Vagina (tissue), 2 donors: ENCODE results near the gene ZNF346. TPM values are rescaled to one million over a fixed set of nuclear protein-coding genes. Genes with fewer than 3 reads are reported as not detected.

Experiments
- DNase-seq, 2 donors: peaks; one replicate each; pipeline ENCODE4 v3.0.0-alpha.2; 2017; ENCODE audit errors: extremely low spot score in 2 of 2
- H3K27ac ChIP-seq: fragments of 200-600 bp; sonication (generic); one replicate; pipeline ENCODE4 v1.5.1; 2019
- H3K27me3 ChIP-seq: fragments of 200-600 bp; sonication (generic); one replicate; pipeline ENCODE4 v1.5.1; 2019
- H3K36me3 ChIP-seq, 2 donors: fragments of 200-600 bp; sonication (generic); one replicate each; pipeline ENCODE4 v1.5.1; 2017 to 2019
- H3K4me1 ChIP-seq: fragments of 200-600 bp; sonication (generic); one replicate; pipeline ENCODE4 v1.5.1; 2019
- H3K4me3 ChIP-seq, 2 donors: fragments of 200-600 bp; sonication (generic); 1 replicate in 1 of 2; 2 replicates in 1 of 2; pipeline ENCODE4 v1.5.1; 2016 to 2019
- H3K9me3 ChIP-seq: fragments of 200-600 bp; sonication (generic); one replicate; pipeline ENCODE4 v1.5.1; 2019
- POLR2A ChIP-seq, 2 donors: fragments of 450-650 bp; IDR thresholded peaks; one replicate each; pipeline ENCODE4 v1.6.1; 2017; ENCODE audit warnings: antibody characterized with exemption in 2 of 2, mild to moderate bottlenecking in 2 of 2, moderate library complexity in 2 of 2
- POLR2AphosphoS5 ChIP-seq, 2 donors: sonication (generic); formaldehyde crosslinking; IDR thresholded peaks; one replicate each; pipeline ENCODE4 v1.9.0; 2017; ENCODE audit warnings: antibody characterized with exemption in 2 of 2, mild to moderate bottlenecking in 2 of 2, low read depth in 1 of 2; ENCODE audit not compliant: insufficient read depth in 1 of 2
- intact Hi-C: fragments of 100-400 bp; cut with DNase I; formaldehyde crosslinking; loops from one replicate; pipeline ENCODE4 v1.15.1; 2023
- total RNA-seq: library from RNA; depleted of rRNA; stranded (reverse); fragments of >200 nt; gene quantifications from one replicate; pipeline ENCODE4 v1.2.3, GENCODE V29; 2016
- TF ChIP-seq, protein P1 (sequence below), 3 experiments: fragments of 450-650 bp in 2 of 3; fragments of 200-600 bp in 1 of 3; sonication (generic) in 1 of 3; IDR thresholded peaks; one replicate each; pipeline ENCODE4 v1.5.1; 2017 to 2019; ENCODE audit warnings: antibody characterized with exemption in 3 of 3, mild to moderate bottlenecking in 2 of 3, moderate library complexity in 2 of 3

ZNF346 gene
- total RNA-seq, 1 donor from 2014 or later, result 52.1 TPM

- TF ChIP-seq POLR2AphosphoS5 (IDR thresholded peaks at IDR 0.05; ENCODE audit: insufficient read depth in 1 of 2, low read depth in 1 of 2), result peak; percentile 68 to 82
- TF ChIP-seq, protein P1, sequence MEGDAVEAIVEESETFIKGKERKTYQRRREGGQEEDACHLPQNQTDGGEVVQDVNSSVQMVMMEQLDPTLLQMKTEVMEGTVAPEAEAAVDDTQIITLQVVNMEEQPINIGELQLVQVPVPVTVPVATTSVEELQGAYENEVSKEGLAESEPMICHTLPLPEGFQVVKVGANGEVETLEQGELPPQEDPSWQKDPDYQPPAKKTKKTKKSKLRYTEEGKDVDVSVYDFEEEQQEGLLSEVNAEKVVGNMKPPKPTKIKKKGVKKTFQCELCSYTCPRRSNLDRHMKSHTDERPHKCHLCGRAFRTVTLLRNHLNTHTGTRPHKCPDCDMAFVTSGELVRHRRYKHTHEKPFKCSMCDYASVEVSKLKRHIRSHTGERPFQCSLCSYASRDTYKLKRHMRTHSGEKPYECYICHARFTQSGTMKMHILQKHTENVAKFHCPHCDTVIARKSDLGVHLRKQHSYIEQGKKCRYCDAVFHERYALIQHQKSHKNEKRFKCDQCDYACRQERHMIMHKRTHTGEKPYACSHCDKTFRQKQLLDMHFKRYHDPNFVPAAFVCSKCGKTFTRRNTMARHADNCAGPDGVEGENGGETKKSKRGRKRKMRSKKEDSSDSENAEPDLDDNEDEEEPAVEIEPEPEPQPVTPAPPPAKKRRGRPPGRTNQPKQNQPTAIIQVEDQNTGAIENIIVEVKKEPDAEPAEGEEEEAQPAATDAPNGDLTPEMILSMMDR (IDR thresholded peaks at IDR 0.05), result peak in 1 of 3 experiments; percentile 34
- TF ChIP-seq POLR2A (IDR thresholded peaks at IDR 0.05), result no peak
- DNase-seq, result no peak
- peaks cover 12% of the 10 kb centered on the region for H3K4me1 ChIP-seq
- intact Hi-C loops, result loop anchor here (10.0 kb wide), 1 partner anchor 188 kb away; the partner anchor contains the start of genes PRELID1 and RAB24
- no peaks in the 10 kb centered on the region for H3K36me3 ChIP-seq
- H3K27me3 ChIP-seq, result no peaks in the 10 kb centered on the region
- peak overlapping the region; percentile 28 to 34 for H3K4me3 ChIP-seq
- H3K27ac ChIP-seq, result peak overlapping the region; percentile 31
- H3K9me3 ChIP-seq, result no peaks in the 10 kb centered on the region
Observed at GRCh38 chr5:177116631-177117373, 94.3 kb downstream of the ZNF346 start.

DNA sequence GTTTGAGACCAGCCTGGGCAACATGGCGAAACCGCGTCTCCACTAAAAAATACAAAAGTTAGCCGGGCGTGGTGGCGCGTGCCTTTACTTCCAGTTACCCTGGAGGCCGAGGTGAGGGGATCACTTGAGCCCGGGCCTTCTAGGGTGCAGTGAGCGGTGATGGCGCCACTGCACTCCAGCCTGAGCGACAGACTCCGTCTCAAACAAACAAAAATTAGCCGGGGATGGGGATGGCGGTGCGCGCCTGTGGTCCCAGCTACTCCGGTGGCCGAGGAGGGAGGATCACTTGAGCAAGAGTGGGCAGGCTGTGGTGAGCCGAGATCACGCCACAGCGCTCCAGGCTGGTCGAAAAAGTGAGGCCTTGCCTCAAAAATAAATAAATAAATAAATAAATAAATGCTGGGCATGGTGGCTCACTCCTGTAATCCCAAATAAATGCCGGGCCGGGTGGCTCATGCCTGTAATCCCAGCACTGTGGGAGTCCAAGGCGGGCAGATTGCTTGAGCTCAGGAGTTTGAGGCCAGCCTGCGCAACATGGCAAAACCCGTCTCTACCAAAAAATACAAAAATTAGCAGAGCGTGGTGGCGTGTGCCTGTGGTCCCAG is 95.0 kb downstream of the ZNF346 start:
- H3K4me3 ChIP-seq, result peak overlapping the region in 1 of 2 donors; percentile 28
- TF ChIP-seq POLR2A (IDR thresholded peaks at IDR 0.05) (no peak), POLR2AphosphoS5 (IDR thresholded peaks at IDR 0.05; ENCODE audit: insufficient read depth in 1 of 2, low read depth in 1 of 2) (no peak)
- TF ChIP-seq, protein P1 (IDR thresholded peaks at IDR 0.05), result no peak
- no peak overlapping the region for H3K27ac ChIP-seq
- peaks cover 12% of the 10 kb centered on the region for H3K4me1 ChIP-seq
- H3K9me3 ChIP-seq, result no peaks in the 10 kb centered on the region
- no peak for DNase-seq
- intact Hi-C loops, result loop anchor here (10.0 kb wide), 1 partner anchor 187 kb away; the partner anchor contains the start of genes PRELID1 and RAB24
- H3K36me3 ChIP-seq, result no peaks in the 10 kb centered on the region
- H3K27me3 ChIP-seq, result no peaks in the 10 kb centered on the region

GRCh38 chr5:177122566-177122965 is 100.1 kb downstream of the ZNF346 start:
- no peak for DNase-seq
- Histone ChIP-seq H3K4me1 (no peaks in the 10 kb centered on the region), H3K9me3 (no peaks in the 10 kb centered on the region), H3K27ac (no peak overlapping the region), H3K27me3 (no peaks in the 10 kb centered on the region), H3K4me3 (no peak overlapping the region), H3K36me3 (no peaks in the 10 kb centered on the region)
- intact Hi-C loops, result no loop called here
- TF ChIP-seq POLR2AphosphoS5 (IDR thresholded peaks at IDR 0.05; ENCODE audit: insufficient read depth in 1 of 2, low read depth in 1 of 2) (no peak), POLR2A (IDR thresholded peaks at IDR 0.05) (no peak)
- TF ChIP-seq, protein P1 (IDR thresholded peaks at IDR 0.05), result no peak

- no peak overlapping the region for H3K27ac ChIP-seq
Observed at GRCh38 chr5:177123789-177124485, 101.4 kb downstream of the ZNF346 start.

More at GRCh38 chr5:177123789-177124485, 101.4 kb downstream of the ZNF346 start:
- Histone ChIP-seq H3K36me3 (no peaks in the 10 kb centered on the region), H3K4me3 (no peak overlapping the region), H3K9me3 (no peaks in the 10 kb centered on the region), H3K4me1 (no peaks in the 10 kb centered on the region), H3K27me3 (no peaks in the 10 kb centered on the region)
- DNase-seq, result no peak
- TF ChIP-seq, protein P1 (IDR thresholded peaks at IDR 0.05), result no peak
- TF ChIP-seq POLR2A (IDR thresholded peaks at IDR 0.05) (no peak), POLR2AphosphoS5 (IDR thresholded peaks at IDR 0.05; ENCODE audit: insufficient read depth in 1 of 2, low read depth in 1 of 2) (no peak)
- intact Hi-C loops, result no loop called here
